Measurements from ENCODE around the gene LIF.
"Not testable (repeated sequence)": the region's sequence is repeated elsewhere in the genome, so short reads cannot be mapped to it uniquely, and the experiment has no call there.

DNA sequence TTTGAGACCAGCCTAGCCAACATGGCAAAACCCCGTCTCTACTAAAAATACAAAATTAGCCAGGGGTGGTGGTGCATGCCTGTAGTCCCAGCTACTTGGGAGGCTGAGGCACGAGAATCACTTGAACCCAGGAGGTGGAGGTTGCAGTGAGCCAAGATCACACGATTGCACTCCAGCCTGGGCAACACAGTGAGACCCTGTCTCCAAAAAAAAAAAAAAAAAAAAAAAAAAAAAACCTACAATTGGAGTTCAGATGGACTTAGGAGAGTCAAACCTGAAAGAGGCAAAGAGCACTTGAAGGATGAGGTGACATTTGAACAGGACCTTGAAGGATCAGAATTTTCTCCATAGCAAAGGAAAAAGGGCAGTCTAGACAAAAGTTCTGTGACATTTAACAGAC lies 12.2 kb downstream of the LIF start:
- TF ChIP-seq, protein P1, sequence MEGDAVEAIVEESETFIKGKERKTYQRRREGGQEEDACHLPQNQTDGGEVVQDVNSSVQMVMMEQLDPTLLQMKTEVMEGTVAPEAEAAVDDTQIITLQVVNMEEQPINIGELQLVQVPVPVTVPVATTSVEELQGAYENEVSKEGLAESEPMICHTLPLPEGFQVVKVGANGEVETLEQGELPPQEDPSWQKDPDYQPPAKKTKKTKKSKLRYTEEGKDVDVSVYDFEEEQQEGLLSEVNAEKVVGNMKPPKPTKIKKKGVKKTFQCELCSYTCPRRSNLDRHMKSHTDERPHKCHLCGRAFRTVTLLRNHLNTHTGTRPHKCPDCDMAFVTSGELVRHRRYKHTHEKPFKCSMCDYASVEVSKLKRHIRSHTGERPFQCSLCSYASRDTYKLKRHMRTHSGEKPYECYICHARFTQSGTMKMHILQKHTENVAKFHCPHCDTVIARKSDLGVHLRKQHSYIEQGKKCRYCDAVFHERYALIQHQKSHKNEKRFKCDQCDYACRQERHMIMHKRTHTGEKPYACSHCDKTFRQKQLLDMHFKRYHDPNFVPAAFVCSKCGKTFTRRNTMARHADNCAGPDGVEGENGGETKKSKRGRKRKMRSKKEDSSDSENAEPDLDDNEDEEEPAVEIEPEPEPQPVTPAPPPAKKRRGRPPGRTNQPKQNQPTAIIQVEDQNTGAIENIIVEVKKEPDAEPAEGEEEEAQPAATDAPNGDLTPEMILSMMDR (conservative IDR thresholded peaks at IDR 0.05; ENCODE audit: low read depth, low read length) = not testable (repeated sequence)
- TF ChIP-seq NFE2L2 (IDR thresholded peaks at IDR 0.05; ENCODE audit: low read depth, low read length); SMC3 (IDR thresholded peaks at IDR 0.05; ENCODE audit: low read depth, low read length); RFX5 (IDR thresholded peaks at IDR 0.05; ENCODE audit: low read depth, low read length); FOS (IDR thresholded peaks at IDR 0.05; ENCODE audit: low read depth, low read length); POLR2A (IDR thresholded peaks at IDR 0.05; ENCODE audit: low read depth, low read length); CEBPB (IDR thresholded peaks at IDR 0.05; ENCODE audit: low read depth, low read length); CHD1 (IDR thresholded peaks at IDR 0.05; ENCODE audit: low read depth, low read length); RAD21 (IDR thresholded peaks at IDR 0.05; ENCODE audit: low read length); BHLHE40 (IDR thresholded peaks at IDR 0.05; ENCODE audit: low read depth, low read length); MXI1 (IDR thresholded peaks at IDR 0.05; ENCODE audit: borderline replicate concordance, low read depth, low read length): not testable (repeated sequence)
